NCI-H226 (cell line): Measurements from ENCODE around the gene UBFD1.
"Not testable (repeated sequence)": the region's sequence is repeated elsewhere in the genome, so short reads cannot be mapped to it uniquely, and the experiment has no call there.

Experiments
- DNase-seq: peaks from one replicate; pipeline ENCODE4 v3.0.0-alpha.2; 2015

UBFD1 gene

GRCh38 chr16:23528644-23529310, 28.8 kb upstream of the UBFD1 start:
- DNase-seq, result no peak

- no peak for DNase-seq
Measured at GRCh38 chr16:23530062-23530461, 27.5 kb upstream of the UBFD1 start.

- no peak for DNase-seq
Measured at GRCh38 chr16:23532448-23532847, 25.1 kb upstream of the UBFD1 start.

GRCh38 chr16:23534868-23535860, 22.4 kb upstream of the UBFD1 start:
- DNase-seq, result no peak

GRCh38 chr16:23535901-23536300, 21.6 kb upstream of the UBFD1 start:
- no peak for DNase-seq

- DNase-seq, result no peak
Measured at GRCh38 chr16:23537390-23537789, 20.1 kb upstream of the UBFD1 start.

GRCh38 chr16:23538919-23539278, 18.6 kb upstream of the UBFD1 start:
- DNase-seq, result no peak

- no peak for DNase-seq
Measured at GRCh38 chr16:23539984-23540816, 17.3 kb upstream of the UBFD1 start.

GRCh38 chr16:23540817-23541178, 16.7 kb upstream of the UBFD1 start:
- not testable (repeated sequence) for DNase-seq

- DNase-seq, result no peak
Measured at GRCh38 chr16:23544436-23544835, 13.1 kb upstream of the UBFD1 start.

- no peak for DNase-seq
Measured at GRCh38 chr16:23549938-23550337, 7.6 kb upstream of the UBFD1 start.

GRCh38 chr16:23552161-23552560, 5.4 kb upstream of the UBFD1 start:
- DNase-seq, result no peak

GRCh38 chr16:23554536-23554935, 3.0 kb upstream of the UBFD1 start:
- DNase-seq, result no peak

GRCh38 chr16:23557779-23558702, 514 bp downstream of the UBFD1 start:
- no peak for DNase-seq

- DNase-seq, result no peak
Measured at GRCh38 chr16:23561586-23561985, 4.1 kb downstream of the UBFD1 start.

- no peak for DNase-seq
Measured at GRCh38 chr16:23562505-23562904, 5.0 kb downstream of the UBFD1 start.

- DNase-seq, result no peak
Measured at GRCh38 chr16:23563186-23563585, 5.7 kb downstream of the UBFD1 start.

- DNase-seq, result no peak
Measured at GRCh38 chr16:23564575-23565363, 7.2 kb downstream of the UBFD1 start.

- no peak for DNase-seq
Measured at GRCh38 chr16:23566724-23567123, 9.2 kb downstream of the UBFD1 start.

- no peak for DNase-seq
Measured at GRCh38 chr16:23567602-23568001, 10.1 kb downstream of the UBFD1 start.

GRCh38 chr16:23570992-23571632, 13.6 kb downstream of the UBFD1 start:
- DNase-seq, result no peak
